ENCODE data around the gene CLTB. TPM values are rescaled to one million over a fixed set of nuclear protein-coding genes. Genes with fewer than 3 reads are reported as not detected.

Gene CLTB
- total RNA-seq, 1 donor from 2014 or later, result 117 TPM

DNA sequence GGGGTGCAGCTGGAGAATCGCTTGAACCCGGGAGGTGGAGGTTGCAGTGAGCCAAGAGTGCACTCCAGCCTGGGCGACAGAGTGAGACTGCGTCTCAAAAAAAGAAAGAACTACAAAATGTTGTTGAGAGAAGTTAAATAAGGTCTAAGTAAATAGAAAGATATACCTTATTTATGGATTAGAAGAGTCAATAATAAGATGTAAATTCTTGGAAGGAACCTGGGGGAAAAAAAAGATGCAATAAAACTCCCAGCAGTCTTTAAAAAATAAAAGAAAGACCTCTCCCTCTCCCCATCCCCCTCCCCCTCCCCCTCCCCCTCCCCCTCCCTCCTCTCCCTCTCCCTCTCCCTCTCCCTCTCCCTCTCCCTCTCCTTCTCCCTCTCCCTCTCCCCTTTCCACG is 16.4 kb upstream of the CLTB start:
- no peaks in the 10 kb centered on the region for H3K36me3 Mint-ChIP-seq (ENCODE audit: low read depth, unreplicated experiment)
- H2AFZ ChIP-seq (ENCODE audit: low read depth, low read length), result no peak overlapping the region
- H4K20me1 ChIP-seq (ENCODE audit: insufficient read depth, low read length), result no peaks in the 10 kb centered on the region
- no peaks in the 10 kb centered on the region for H3K36me3 ChIP-seq (ENCODE audit: insufficient read depth, low read length)
- no peaks in the 10 kb centered on the region for H3K9me3 ChIP-seq (ENCODE audit: insufficient read depth, low read depth, low read length)
- H3K27me3 Mint-ChIP-seq (ENCODE audit: low read depth, unreplicated experiment), result no peaks in the 10 kb centered on the region
- TF ChIP-seq, protein P1, sequence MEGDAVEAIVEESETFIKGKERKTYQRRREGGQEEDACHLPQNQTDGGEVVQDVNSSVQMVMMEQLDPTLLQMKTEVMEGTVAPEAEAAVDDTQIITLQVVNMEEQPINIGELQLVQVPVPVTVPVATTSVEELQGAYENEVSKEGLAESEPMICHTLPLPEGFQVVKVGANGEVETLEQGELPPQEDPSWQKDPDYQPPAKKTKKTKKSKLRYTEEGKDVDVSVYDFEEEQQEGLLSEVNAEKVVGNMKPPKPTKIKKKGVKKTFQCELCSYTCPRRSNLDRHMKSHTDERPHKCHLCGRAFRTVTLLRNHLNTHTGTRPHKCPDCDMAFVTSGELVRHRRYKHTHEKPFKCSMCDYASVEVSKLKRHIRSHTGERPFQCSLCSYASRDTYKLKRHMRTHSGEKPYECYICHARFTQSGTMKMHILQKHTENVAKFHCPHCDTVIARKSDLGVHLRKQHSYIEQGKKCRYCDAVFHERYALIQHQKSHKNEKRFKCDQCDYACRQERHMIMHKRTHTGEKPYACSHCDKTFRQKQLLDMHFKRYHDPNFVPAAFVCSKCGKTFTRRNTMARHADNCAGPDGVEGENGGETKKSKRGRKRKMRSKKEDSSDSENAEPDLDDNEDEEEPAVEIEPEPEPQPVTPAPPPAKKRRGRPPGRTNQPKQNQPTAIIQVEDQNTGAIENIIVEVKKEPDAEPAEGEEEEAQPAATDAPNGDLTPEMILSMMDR (IDR thresholded peaks at IDR 0.05; ENCODE audit: insufficient read depth, low read depth, low read length), result no peak
- no peak for TF ChIP-seq EZH2 (IDR thresholded peaks at IDR 0.05; ENCODE audit: insufficient read depth, low read length)
- FAIRE-seq (no peak), DNase-seq (ENCODE audit: low read depth) (no peak)
- no peak overlapping the region for H3K4me3 Mint-ChIP-seq (ENCODE audit: unreplicated experiment)
- peaks cover 5% of the 10 kb centered on the region for H3K4me1 ChIP-seq (ENCODE audit: insufficient read depth, low read length)
- peaks cover 25% of the 10 kb centered on the region for H3K27me3 ChIP-seq (ENCODE audit: insufficient read depth, low read length)
- no peak overlapping the region for H3K4me3 ChIP-seq (ENCODE audit: insufficient read depth, low read depth, low read length)
- H3K27ac ChIP-seq (ENCODE audit: low read depth, low read length), result no peak overlapping the region
- no peak overlapping the region for H3K4me2 ChIP-seq (ENCODE audit: low read length)
- no peak overlapping the region for H3K27ac Mint-ChIP-seq (ENCODE audit: unreplicated experiment)
- peaks cover 7% of the 10 kb centered on the region for H3K4me1 Mint-ChIP-seq (ENCODE audit: low read depth, unreplicated experiment)
- no peaks in the 10 kb centered on the region for H3K9me3 Mint-ChIP-seq (ENCODE audit: unreplicated experiment)
- H3K79me2 ChIP-seq (ENCODE audit: insufficient read depth, low read length), result no peaks in the 10 kb centered on the region
- no peak overlapping the region for H3K9ac ChIP-seq (ENCODE audit: low read length)

DNA sequence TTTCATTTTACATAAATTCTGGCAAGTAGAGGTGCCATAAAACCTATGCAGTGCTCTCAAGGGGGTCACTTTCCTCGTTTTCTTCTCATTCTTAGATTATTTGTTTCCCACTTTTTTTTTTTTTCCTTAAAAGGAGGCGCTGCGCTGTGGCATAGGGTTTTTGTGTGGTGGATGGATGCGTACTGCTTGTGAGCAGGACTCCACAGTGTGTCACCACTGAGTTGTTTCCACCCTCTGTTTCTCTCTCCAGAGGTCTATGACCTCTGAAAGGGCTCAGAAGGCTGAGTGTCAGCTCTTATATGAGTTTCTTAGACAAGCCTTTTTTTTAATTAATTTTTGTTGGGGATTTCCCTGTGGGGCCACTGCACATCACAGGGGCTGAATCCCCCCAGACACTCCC is 13.6 kb upstream of the CLTB start:
- no peak for DNase-seq (ENCODE audit: low read depth)
- no peak overlapping the region for H3K4me2 ChIP-seq (ENCODE audit: low read length)
- Mint-ChIP-seq H3K36me3 (ENCODE audit: low read depth, unreplicated experiment) (no peaks in the 10 kb centered on the region), H3K4me1 (ENCODE audit: low read depth, unreplicated experiment) (no peaks in the 10 kb centered on the region), H3K27ac (ENCODE audit: unreplicated experiment) (no peak overlapping the region), H3K9me3 (ENCODE audit: unreplicated experiment) (no peaks in the 10 kb centered on the region), H3K27me3 (ENCODE audit: low read depth, unreplicated experiment) (no peaks in the 10 kb centered on the region), H3K4me3 (ENCODE audit: unreplicated experiment) (no peak overlapping the region)
- no peaks in the 10 kb centered on the region for H3K9me3 ChIP-seq (ENCODE audit: insufficient read depth, low read depth, low read length)
- H4K20me1 ChIP-seq (ENCODE audit: insufficient read depth, low read length), result no peaks in the 10 kb centered on the region
- no peaks in the 10 kb centered on the region for H3K79me2 ChIP-seq (ENCODE audit: insufficient read depth, low read length)
- H3K9ac ChIP-seq (ENCODE audit: low read length), result no peak overlapping the region
- no peaks in the 10 kb centered on the region for H3K36me3 ChIP-seq (ENCODE audit: insufficient read depth, low read length)
- peaks cover 16% of the 10 kb centered on the region for H3K27me3 ChIP-seq (ENCODE audit: insufficient read depth, low read length)
- H2AFZ ChIP-seq (ENCODE audit: low read depth, low read length), result no peak overlapping the region
- H3K4me3 ChIP-seq (ENCODE audit: insufficient read depth, low read depth, low read length), result no peak overlapping the region
- no peak for FAIRE-seq
- no peak overlapping the region for H3K27ac ChIP-seq (ENCODE audit: low read depth, low read length)
- no peaks in the 10 kb centered on the region for H3K4me1 ChIP-seq (ENCODE audit: insufficient read depth, low read length)
- TF ChIP-seq, protein P1 (IDR thresholded peaks at IDR 0.05; ENCODE audit: insufficient read depth, low read depth, low read length), result no peak
- no peak for TF ChIP-seq EZH2 (IDR thresholded peaks at IDR 0.05; ENCODE audit: insufficient read depth, low read length)

GRCh38 chr5:176427971-176428370 is 11.6 kb upstream of the CLTB start:
- DNase-seq (ENCODE audit: low read depth), result no peak

More at GRCh38 chr5:176427971-176428370, 11.6 kb upstream of the CLTB start:
- Histone ChIP-seq H3K9ac (ENCODE audit: low read length) (no peak overlapping the region), H3K4me1 (ENCODE audit: insufficient read depth, low read length) (no peaks in the 10 kb centered on the region), H2AFZ (ENCODE audit: low read depth, low read length) (no peak overlapping the region), H3K27ac (ENCODE audit: low read depth, low read length) (no peak overlapping the region), H3K9me3 (ENCODE audit: insufficient read depth, low read depth, low read length) (no peaks in the 10 kb centered on the region), H3K4me2 (ENCODE audit: low read length) (no peak overlapping the region), H3K36me3 (ENCODE audit: insufficient read depth, low read length) (no peaks in the 10 kb centered on the region), H3K27me3 (ENCODE audit: insufficient read depth, low read length) (peaks cover 19% of the 10 kb centered on the region), H3K79me2 (ENCODE audit: insufficient read depth, low read length) (no peaks in the 10 kb centered on the region), H3K4me3 (ENCODE audit: insufficient read depth, low read depth, low read length) (no peak overlapping the region), H4K20me1 (ENCODE audit: insufficient read depth, low read length) (no peaks in the 10 kb centered on the region)
- FAIRE-seq, result no peak
- Mint-ChIP-seq H3K4me1 (ENCODE audit: low read depth, unreplicated experiment) (peaks cover 2% of the 10 kb centered on the region), H3K27me3 (ENCODE audit: low read depth, unreplicated experiment) (no peaks in the 10 kb centered on the region), H3K4me3 (ENCODE audit: unreplicated experiment) (no peak overlapping the region), H3K36me3 (ENCODE audit: low read depth, unreplicated experiment) (no peaks in the 10 kb centered on the region), H3K27ac (ENCODE audit: unreplicated experiment) (no peak overlapping the region), H3K9me3 (ENCODE audit: unreplicated experiment) (peaks cover 2% of the 10 kb centered on the region)
- TF ChIP-seq, protein P1 (IDR thresholded peaks at IDR 0.05; ENCODE audit: insufficient read depth, low read depth, low read length), result no peak
- no peak for TF ChIP-seq EZH2 (IDR thresholded peaks at IDR 0.05; ENCODE audit: insufficient read depth, low read length)
